GM12891 (cell line): ENCODE results near the gene SLC31A2.

Source experiments
- PAX5 ChIP-seq: IDR thresholded peaks from 2 replicates; pipeline ENCODE4 v1.6.1; 2011; ENCODE audit warnings: low read length, moderate library complexity, mild to moderate bottlenecking; ENCODE audit not compliant: insufficient read depth, severe bottlenecking
- POLR2A ChIP-seq: IDR thresholded peaks from 2 replicates; pipeline ENCODE4 v1.6.1; 2011; ENCODE audit warnings: low read depth, low read length, control low read depth
- POLR2AphosphoS5 ChIP-seq: IDR thresholded peaks from 2 replicates; pipeline ENCODE4 v1.6.1; 2011; ENCODE audit warnings: low read depth, low read length, control low read depth
- POU2F2 ChIP-seq: IDR thresholded peaks from 2 replicates; pipeline ENCODE4 v1.6.1; 2011; ENCODE audit warnings: low read depth, mild to moderate bottlenecking, control low read depth, low read length, moderate library complexity
- SPI1 ChIP-seq: IDR thresholded peaks from 2 replicates; pipeline ENCODE4 v1.6.1; 2011; ENCODE audit warnings: low read depth, low read length, control low read depth
- TAF1 ChIP-seq: IDR thresholded peaks from 2 replicates; pipeline ENCODE4 v1.6.1; 2011; ENCODE audit warnings: low read depth, low read length, control low read depth

DNA sequence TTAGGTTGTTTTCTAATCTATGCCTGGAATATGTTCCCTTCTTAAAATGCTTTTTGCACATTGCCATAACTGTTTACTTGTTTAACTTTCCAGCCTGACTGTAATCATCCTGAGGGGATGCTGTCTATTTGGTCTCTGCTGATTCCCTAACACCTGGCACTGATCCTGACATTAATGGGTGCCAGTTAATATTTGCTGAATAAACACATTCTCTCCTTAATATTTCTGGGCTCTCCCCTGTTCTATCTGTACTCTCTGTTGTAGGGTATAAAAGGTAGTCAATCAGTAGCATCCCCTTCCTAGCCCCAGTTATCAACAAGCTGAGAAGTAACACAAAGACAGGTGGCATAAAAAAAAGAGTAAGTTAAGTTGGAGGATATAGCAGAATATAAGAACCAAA, 21.3 kb upstream of the SLC31A2 start:
- TF ChIP-seq POLR2A: no peak
- no peak for TF ChIP-seq TAF1
- TF ChIP-seq POLR2AphosphoS5: no peak
- no peak for TF ChIP-seq SPI1
- no peak for TF ChIP-seq POU2F2
- no peak for TF ChIP-seq PAX5
